HG03378 (cell line): ENCODE measurements around the gene PYROXD2.
"Not testable (repeated sequence)": the region's sequence is repeated elsewhere in the genome, so short reads cannot be mapped to it uniquely, and the experiment has no call there.

Source experiments
- ATAC-seq: cut with Tn5 transposase; IDR thresholded peaks from one replicate; pipeline ENCODE4 v1.9.1; 2021; ENCODE audit warnings: mild to moderate bottlenecking, moderate library complexity; ENCODE audit not compliant: unreplicated experiment

The PYROXD2 gene

DNA sequence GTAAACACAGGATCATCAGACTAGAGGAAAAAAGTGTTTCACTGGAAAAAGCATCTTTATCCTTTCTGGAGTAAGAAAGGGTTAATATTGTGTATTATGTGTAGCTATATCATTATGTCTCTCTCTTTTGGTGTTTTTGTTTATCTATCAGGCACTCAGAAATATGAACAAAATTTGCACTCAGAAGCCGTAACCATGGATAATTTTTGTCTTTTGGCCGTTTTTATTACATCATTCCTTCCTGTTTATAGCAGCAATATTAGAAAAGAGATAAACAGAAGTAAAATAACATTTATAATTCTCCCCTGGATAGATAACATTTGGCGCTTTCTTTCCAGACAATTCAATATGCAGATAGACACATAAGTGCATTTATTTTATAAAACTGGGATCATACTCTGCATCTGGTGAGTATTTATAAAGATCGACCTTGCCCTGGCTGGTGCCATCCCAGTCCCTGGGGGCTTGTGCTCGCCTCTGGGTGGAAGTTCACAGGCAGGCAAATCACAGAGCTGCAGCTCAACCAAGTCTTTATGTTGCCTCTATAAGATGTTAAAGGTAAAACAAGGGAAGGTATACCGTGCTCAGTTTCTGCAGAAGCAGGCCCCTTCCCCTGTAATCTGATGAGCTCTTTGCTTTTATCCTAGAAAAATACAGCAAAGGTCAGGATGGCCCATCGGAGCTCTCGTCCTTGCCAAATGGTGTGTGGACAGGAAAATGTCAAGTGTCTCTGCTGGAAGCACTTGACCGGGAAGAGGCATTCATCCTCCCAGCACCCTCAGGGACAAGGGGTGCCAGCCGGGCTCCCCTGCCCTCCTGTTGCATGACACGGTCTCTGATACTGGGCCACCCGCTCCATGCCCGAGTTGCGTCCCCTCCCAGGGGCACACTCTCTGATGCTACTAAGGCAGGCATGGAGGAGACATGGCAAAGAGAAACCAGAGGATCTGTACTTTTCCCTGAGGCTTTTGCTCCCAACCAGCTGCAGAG, 43.9 kb downstream of the PYROXD2 start:
- ATAC-seq: no peak

DNA sequence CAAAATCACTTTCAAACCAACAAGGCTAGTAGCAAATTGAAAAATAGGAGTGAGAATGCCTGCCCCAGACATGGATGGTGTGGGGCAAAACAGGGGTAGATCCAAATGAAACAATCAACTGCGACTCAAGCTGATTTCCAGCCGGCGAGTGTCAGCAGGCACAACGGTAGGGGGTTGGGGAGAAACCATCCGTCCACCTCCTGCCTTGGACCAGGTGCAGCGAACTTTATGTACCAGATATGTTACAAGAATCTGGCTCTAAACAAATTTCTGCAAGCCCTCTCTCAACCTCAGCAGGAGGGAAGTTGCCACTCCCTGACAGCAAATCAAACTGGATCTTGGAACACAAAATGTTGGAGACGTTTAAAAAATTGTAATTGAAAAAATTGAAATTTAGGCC, 45.2 kb downstream of the PYROXD2 start:
- no peak for ATAC-seq

DNA sequence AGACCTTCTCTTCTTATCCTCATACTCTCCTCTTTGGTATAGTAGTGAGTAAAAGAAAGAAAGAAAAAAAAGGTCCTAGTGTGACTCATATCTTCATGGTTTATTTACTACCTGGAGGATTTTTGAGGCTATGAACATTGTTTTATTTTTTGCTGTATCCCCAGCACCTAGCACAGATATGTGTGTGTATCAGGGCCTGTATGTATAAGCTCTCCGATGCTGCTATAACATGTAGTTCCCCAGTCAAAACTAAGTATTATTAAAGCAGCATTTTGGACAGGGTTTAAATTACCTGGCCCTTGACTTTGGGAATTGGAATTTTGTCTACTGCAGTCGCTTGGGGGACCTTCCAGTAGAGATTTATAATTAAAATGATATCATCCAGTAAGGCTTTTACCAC, 46.3 kb downstream of the PYROXD2 start:
- no peak for ATAC-seq

GRCh38 chr10:98367604-98368451, 47.2 kb downstream of the PYROXD2 start:
- ATAC-seq: no peak

- ATAC-seq: no peak
Observed at GRCh38 chr10:98366062-98366530, 48.9 kb downstream of the PYROXD2 start.

DNA sequence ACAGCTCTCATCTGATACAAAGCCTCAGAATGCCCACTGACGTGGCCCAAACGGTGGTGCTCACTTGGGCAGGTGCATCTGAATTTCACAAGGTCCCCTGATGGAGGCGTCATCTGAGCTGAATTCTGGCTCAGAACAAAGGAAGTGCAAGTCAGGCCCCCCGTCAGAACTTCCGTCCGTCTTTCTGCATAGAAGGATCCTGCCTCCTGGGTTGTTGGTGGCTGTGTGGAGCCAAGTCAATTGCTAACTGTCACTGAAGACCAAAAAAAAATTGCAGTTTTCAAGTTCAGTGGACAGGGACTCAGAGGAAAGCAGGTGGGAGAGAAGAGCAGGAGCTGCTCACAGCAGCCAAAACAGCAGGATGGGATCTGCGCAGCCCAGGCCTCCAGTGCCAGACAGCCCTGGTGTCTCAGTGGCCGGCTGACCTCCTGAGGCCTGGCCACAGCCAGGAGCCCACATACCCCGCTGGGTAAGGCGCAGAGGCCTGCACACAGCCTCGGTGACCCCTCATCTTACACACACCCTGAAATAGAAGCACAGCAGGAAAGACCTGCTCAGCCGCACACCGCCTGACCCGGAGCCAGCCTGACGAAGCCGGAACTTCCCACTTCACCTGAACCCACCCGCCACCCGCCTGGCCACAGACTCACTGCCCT, 49.4 kb downstream of the PYROXD2 start:
- no peak for ATAC-seq

DNA sequence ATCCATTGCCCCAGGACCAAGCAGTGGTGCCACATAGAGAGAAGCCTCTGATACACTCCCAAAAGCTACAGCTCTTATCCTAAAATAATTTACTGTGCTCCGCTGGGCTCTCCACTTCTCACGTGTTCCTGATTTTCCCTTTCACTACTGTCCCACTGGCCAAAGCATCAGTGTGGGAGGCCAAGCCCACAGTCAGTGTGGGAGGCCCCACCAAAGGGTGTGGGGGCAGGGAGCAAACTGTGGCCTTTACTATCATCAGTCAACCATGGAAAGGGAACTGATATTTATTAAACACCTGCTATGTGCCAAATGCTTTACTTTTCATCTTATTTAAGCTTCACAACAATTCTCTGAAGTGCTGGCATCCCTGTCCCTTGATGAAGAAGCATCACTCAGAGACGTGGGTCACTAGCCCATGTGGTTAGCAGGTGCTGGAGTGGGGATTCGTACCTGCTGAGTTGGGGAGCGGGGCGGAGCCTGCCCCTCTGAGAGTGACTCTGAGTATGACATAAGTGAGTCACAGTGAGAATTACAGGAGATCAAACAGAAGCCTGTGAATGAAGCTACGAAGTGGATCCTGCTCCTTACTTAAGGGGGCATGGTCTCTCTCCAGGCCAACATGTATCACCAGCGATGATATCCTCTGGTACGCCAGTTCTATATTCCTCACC, 50.4 kb downstream of the PYROXD2 start:
- no peak for ATAC-seq

- no peak for ATAC-seq
Observed at GRCh38 chr10:98363220-98363619, 51.8 kb downstream of the PYROXD2 start.

GRCh38 chr10:98361131-98362025, 53.6 kb downstream of the PYROXD2 start:
- peak; percentile 93 for ATAC-seq

DNA sequence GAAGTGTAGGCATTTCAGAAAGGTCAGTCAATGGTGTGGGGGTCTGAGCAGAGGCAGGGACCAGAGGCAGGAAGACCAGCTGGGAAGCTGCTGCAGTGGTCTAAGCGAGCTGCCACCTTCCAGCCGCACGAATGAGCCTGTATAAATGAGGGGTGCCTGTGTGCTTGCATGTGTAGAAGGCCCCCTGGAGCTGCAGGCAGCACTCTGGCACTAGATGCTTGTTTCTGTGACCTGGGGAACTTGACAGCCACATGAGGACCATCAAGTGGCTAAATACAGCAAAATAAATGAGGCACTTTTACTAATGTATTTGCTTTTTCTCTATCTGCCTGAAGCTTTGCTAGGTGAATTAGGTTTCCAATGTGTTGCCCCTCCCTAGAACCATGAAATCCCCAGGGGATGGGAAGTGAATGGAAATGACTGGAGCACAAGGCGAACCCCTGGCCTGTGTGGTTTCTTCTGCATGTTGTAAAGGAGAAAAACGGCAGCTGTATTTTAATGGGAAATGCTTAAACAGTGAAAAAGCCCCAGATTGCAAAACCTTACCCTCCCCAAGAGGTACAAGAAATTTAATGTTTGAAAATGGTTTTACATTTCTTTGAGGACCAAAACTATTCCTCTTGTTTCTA, 57.7 kb downstream of the PYROXD2 start:
- no peak for ATAC-seq

DNA sequence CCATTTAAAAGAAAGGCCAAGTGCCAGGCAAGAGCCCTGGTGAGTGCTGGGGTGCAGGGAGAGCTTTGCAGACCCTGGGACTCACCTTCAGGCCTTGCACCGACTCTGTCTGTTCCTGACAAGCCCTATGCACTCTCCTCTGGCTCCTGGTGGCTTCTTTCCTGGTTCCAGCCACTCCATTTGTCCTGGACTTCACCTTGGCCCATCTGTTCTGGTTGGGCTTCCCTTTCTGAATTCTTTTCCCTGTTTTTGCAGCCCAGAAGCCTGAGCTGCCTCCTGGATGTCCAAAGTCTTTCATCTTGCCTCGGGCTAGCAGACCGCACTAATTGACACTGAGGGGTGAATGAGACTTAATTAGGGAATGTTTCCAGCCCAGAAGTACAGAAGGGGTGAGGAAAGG, 60.5 kb downstream of the PYROXD2 start:
- ATAC-seq: no peak

GRCh38 chr10:98353170-98353569, 61.8 kb downstream of the PYROXD2 start:
- ATAC-seq: no peak

GRCh38 chr10:98351831-98352402, 63.1 kb downstream of the PYROXD2 start:
- no peak for ATAC-seq

DNA sequence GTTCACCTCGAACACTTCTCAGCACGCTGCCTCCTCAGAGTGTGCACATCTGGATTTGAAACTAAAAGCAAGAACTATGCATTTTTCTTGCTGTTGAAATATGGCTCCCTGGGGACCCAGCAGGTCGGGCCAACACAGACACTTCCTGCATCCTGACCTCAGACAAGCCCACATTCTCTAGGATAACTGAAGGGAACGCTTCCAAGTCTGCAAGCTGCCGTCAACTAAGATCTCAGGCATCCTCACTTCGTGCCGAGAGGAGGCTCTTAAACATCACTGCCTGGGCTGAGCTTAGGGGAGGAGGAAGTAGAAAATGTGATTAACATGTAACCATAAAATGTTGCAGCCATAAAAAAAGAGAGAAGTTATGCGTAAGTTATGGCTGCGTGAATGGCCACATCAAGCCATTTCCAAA, 65.5 kb downstream of the PYROXD2 start:
- ATAC-seq: peak; percentile 53

- ATAC-seq: no peak
Observed at GRCh38 chr10:98346847-98347246, 68.1 kb downstream of the PYROXD2 start.

GRCh38 chr10:98344589-98345038, 70.4 kb downstream of the PYROXD2 start:
- ATAC-seq: no peak

DNA sequence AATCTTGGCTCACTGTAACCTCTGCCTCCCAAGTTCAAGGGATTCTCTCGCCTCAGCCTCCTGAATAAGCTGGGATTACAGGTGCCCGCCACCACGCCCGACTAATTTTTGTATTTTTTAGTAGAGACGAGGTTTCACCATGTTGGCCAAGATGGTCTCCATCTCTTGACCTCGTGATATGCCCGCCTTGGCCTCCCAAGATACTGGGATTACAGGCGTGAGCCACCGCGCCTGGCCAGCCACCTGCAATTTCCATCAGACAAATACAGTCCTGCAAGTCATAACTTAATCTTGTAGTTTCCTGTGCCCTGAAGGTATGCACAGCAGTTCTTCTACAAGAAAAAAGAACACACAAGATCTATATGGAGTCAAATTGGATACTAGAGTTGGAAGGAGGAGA, 73.3 kb downstream of the PYROXD2 start:
- ATAC-seq: not testable (repeated sequence)

GRCh38 chr10:98340940-98341310, 74.1 kb downstream of the PYROXD2 start:
- ATAC-seq: no peak
